ENCODE measurements around the gene MYEOV. TPM values are rescaled to one million over a fixed set of nuclear protein-coding genes. Genes with fewer than 3 reads are reported as not detected.

Gene MYEOV
- total RNA-seq, 1 donor from 2014 or later, result not detected

GRCh38 chr11:69335781-69336405 lies 41.9 kb downstream of the MYEOV start:
- intact Hi-C loops (cut with micrococcal nuclease), result no loop called here

GRCh38 chr11:69337211-69337721 lies 43.3 kb downstream of the MYEOV start:
- intact Hi-C loops (cut with micrococcal nuclease), result loop anchor here (1.0 kb wide), 1 partner anchor 40 kb away; no protein-coding TSS in a partner anchor

- intact Hi-C loops (cut with micrococcal nuclease), result no loop called here
Observed at GRCh38 chr11:69339041-69339733, 45.2 kb downstream of the MYEOV start.

GRCh38 chr11:69339983-69340565 lies 46.1 kb downstream of the MYEOV start:
- intact Hi-C loops (cut with micrococcal nuclease), result no loop called here

- intact Hi-C loops (cut with micrococcal nuclease), result no loop called here
Observed at GRCh38 chr11:69342588-69343330, 48.8 kb downstream of the MYEOV start.

- intact Hi-C loops (cut with micrococcal nuclease), result no loop called here
Observed at GRCh38 chr11:69343401-69344321, 49.7 kb downstream of the MYEOV start.

GRCh38 chr11:69344570-69345145 lies 50.7 kb downstream of the MYEOV start:
- intact Hi-C loops (cut with micrococcal nuclease), result no loop called here

Other genes starting within 250 kb of the MYEOV start
- gene TPCN2, start 245.2 kb upstream of the MYEOV start, total RNA-seq, result 22.1 and 23.3 TPM in 2 replicates
- gene SMIM38, start 138.2 kb upstream of the MYEOV start, total RNA-seq, result 0.25 and 0.43 TPM in 2 replicates
- not detected in 2 replicates for gene LINC01488, start 187.5 kb downstream of the MYEOV start, total RNA-seq